ENCODE data around the gene KRT83.

DNA sequence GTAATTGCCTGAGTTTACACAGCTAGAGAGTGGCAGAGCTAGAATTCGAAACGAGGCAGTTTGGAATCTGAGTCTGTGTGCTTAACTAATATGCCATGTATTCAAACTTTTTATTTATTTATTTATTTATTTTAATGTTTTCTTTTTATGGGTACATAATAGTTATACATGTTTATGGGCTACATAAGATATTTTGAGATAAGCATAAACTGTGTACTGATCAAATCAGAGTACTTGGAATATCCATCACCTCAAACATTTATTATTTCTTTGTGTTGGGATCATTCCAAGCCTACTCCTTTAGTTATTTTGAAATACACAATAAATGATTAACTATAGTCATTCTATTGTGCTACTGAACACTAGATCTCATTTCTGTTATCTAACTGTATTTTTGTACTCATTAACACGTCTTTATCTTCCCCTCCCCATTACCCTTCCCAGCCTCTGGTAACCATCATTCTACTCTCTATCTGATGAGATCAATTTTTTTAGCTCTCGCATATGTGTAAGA lies 22.5 kb downstream of the KRT83 start:
- TF ChIP-seq, protein P1, sequence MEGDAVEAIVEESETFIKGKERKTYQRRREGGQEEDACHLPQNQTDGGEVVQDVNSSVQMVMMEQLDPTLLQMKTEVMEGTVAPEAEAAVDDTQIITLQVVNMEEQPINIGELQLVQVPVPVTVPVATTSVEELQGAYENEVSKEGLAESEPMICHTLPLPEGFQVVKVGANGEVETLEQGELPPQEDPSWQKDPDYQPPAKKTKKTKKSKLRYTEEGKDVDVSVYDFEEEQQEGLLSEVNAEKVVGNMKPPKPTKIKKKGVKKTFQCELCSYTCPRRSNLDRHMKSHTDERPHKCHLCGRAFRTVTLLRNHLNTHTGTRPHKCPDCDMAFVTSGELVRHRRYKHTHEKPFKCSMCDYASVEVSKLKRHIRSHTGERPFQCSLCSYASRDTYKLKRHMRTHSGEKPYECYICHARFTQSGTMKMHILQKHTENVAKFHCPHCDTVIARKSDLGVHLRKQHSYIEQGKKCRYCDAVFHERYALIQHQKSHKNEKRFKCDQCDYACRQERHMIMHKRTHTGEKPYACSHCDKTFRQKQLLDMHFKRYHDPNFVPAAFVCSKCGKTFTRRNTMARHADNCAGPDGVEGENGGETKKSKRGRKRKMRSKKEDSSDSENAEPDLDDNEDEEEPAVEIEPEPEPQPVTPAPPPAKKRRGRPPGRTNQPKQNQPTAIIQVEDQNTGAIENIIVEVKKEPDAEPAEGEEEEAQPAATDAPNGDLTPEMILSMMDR (IDR thresholded peaks at IDR 0.05; ENCODE audit: low read length), result no peak
- TF ChIP-seq EZH2 (IDR thresholded peaks at IDR 0.05; ENCODE audit: borderline replicate concordance, low read length), result no peak
